Vagina (tissue), 2 donors: ENCODE measurements around the gene TSC22D4.

ENCODE experiments used
- POLR2AphosphoS5 ChIP-seq, 2 donors: sonication (generic); formaldehyde crosslinking; IDR thresholded peaks; one replicate each; pipeline ENCODE4 v1.9.0; 2017; ENCODE audit warnings: antibody characterized with exemption in 2 of 2, mild to moderate bottlenecking in 2 of 2, low read depth in 1 of 2; ENCODE audit not compliant: insufficient read depth in 1 of 2
- TF ChIP-seq, protein P1 (sequence below), 3 experiments: fragments of 450-650 bp in 2 of 3; fragments of 200-600 bp in 1 of 3; sonication (generic) in 1 of 3; IDR thresholded peaks; one replicate each; pipeline ENCODE4 v1.5.1; 2017 to 2019; ENCODE audit warnings: antibody characterized with exemption in 3 of 3, mild to moderate bottlenecking in 2 of 3, moderate library complexity in 2 of 3

GRCh38 chr7:100490483-100491191 is 11.6 kb upstream of the TSC22D4 start:
- TF ChIP-seq, protein P1, sequence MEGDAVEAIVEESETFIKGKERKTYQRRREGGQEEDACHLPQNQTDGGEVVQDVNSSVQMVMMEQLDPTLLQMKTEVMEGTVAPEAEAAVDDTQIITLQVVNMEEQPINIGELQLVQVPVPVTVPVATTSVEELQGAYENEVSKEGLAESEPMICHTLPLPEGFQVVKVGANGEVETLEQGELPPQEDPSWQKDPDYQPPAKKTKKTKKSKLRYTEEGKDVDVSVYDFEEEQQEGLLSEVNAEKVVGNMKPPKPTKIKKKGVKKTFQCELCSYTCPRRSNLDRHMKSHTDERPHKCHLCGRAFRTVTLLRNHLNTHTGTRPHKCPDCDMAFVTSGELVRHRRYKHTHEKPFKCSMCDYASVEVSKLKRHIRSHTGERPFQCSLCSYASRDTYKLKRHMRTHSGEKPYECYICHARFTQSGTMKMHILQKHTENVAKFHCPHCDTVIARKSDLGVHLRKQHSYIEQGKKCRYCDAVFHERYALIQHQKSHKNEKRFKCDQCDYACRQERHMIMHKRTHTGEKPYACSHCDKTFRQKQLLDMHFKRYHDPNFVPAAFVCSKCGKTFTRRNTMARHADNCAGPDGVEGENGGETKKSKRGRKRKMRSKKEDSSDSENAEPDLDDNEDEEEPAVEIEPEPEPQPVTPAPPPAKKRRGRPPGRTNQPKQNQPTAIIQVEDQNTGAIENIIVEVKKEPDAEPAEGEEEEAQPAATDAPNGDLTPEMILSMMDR (IDR thresholded peaks at IDR 0.05): no peak
- no peak for TF ChIP-seq POLR2AphosphoS5 (IDR thresholded peaks at IDR 0.05; ENCODE audit: insufficient read depth in 1 of 2, low read depth in 1 of 2)
